Measurements from ENCODE around the gene NDUFC2. TPM values are rescaled to one million over a fixed set of nuclear protein-coding genes. Genes with fewer than 3 reads are reported as not detected.
A peak's percentile ranks its signal among the peaks of the same experiment; 100 is the strongest.
"Not testable (repeated sequence)": the region's sequence is repeated elsewhere in the genome, so short reads cannot be mapped to it uniquely, and the experiment has no call there.

Gene NDUFC2
- total RNA-seq, 1 donor from 2014 or later = 203 TPM

GRCh38 chr11:78046486-78046854 lies 33.2 kb downstream of the NDUFC2 start:
- peaks cover 18% of the 10 kb centered on the region for H3K4me1 Mint-ChIP-seq (ENCODE audit: unreplicated experiment)
- no peak overlapping the region for H3K4me3 Mint-ChIP-seq (ENCODE audit: unreplicated experiment)
- peaks cover 4% of the 10 kb centered on the region for H3K27me3 Mint-ChIP-seq (ENCODE audit: unreplicated experiment)
- no peaks in the 10 kb centered on the region for H3K36me3 Mint-ChIP-seq (ENCODE audit: low read depth, unreplicated experiment)
- H3K9me3 Mint-ChIP-seq (ENCODE audit: unreplicated experiment) = no peaks in the 10 kb centered on the region
- DNase-seq (ENCODE audit: low spot score) = no peak
- no peak overlapping the region for H3K27ac Mint-ChIP-seq (ENCODE audit: unreplicated experiment)
- TF ChIP-seq CTCF (IDR thresholded peaks at IDR 0.05; ENCODE audit: unreplicated experiment) = no peak

- DNase-seq (ENCODE audit: low spot score) = peak; percentile 90
- no peaks in the 10 kb centered on the region for H3K36me3 Mint-ChIP-seq (ENCODE audit: low read depth, unreplicated experiment)
- H3K4me3 Mint-ChIP-seq (ENCODE audit: unreplicated experiment) = no peak overlapping the region
- H3K9me3 Mint-ChIP-seq (ENCODE audit: unreplicated experiment) = no peaks in the 10 kb centered on the region
- TF ChIP-seq CTCF (IDR thresholded peaks at IDR 0.05; ENCODE audit: unreplicated experiment) = peak; percentile 98
- H3K27ac Mint-ChIP-seq (ENCODE audit: unreplicated experiment) = no peak overlapping the region
- peaks cover 14% of the 10 kb centered on the region for H3K4me1 Mint-ChIP-seq (ENCODE audit: unreplicated experiment)
- peaks cover 5% of the 10 kb centered on the region for H3K27me3 Mint-ChIP-seq (ENCODE audit: unreplicated experiment)
Observed at GRCh38 chr11:78045851-78046485, 33.7 kb downstream of the NDUFC2 start.

- Mint-ChIP-seq H3K9me3 (ENCODE audit: unreplicated experiment) (no peaks in the 10 kb centered on the region), H3K4me3 (ENCODE audit: unreplicated experiment) (no peak overlapping the region), H3K27ac (ENCODE audit: unreplicated experiment) (no peak overlapping the region), H3K4me1 (ENCODE audit: unreplicated experiment) (peaks cover 17% of the 10 kb centered on the region), H3K36me3 (ENCODE audit: low read depth, unreplicated experiment) (no peaks in the 10 kb centered on the region), H3K27me3 (ENCODE audit: unreplicated experiment) (peaks cover 5% of the 10 kb centered on the region)
- no peak for TF ChIP-seq CTCF (IDR thresholded peaks at IDR 0.05; ENCODE audit: unreplicated experiment)
- no peak for DNase-seq (ENCODE audit: low spot score)
Observed at GRCh38 chr11:78044706-78045105, 35.0 kb downstream of the NDUFC2 start.

- no peak for TF ChIP-seq CTCF (IDR thresholded peaks at IDR 0.05; ENCODE audit: unreplicated experiment)
- H3K9me3 Mint-ChIP-seq (ENCODE audit: unreplicated experiment) = no peaks in the 10 kb centered on the region
- H3K27ac Mint-ChIP-seq (ENCODE audit: unreplicated experiment) = no peak overlapping the region
- H3K4me3 Mint-ChIP-seq (ENCODE audit: unreplicated experiment) = no peak overlapping the region
- peaks cover 9% of the 10 kb centered on the region for H3K27me3 Mint-ChIP-seq (ENCODE audit: unreplicated experiment)
- H3K4me1 Mint-ChIP-seq (ENCODE audit: unreplicated experiment) = peaks cover 17% of the 10 kb centered on the region
- DNase-seq (ENCODE audit: low spot score) = no peak
- no peaks in the 10 kb centered on the region for H3K36me3 Mint-ChIP-seq (ENCODE audit: low read depth, unreplicated experiment)
Observed at GRCh38 chr11:78041843-78042440, 37.7 kb downstream of the NDUFC2 start.

GRCh38 chr11:78041380-78041719 lies 38.3 kb downstream of the NDUFC2 start:
- not testable (repeated sequence) for H3K27me3 Mint-ChIP-seq (ENCODE audit: unreplicated experiment); H3K4me3 Mint-ChIP-seq (ENCODE audit: unreplicated experiment); H3K9me3 Mint-ChIP-seq (ENCODE audit: unreplicated experiment); H3K36me3 Mint-ChIP-seq (ENCODE audit: low read depth, unreplicated experiment); H3K27ac Mint-ChIP-seq (ENCODE audit: unreplicated experiment); DNase-seq (ENCODE audit: low spot score)
- H3K4me1 Mint-ChIP-seq (ENCODE audit: unreplicated experiment) = peaks cover 16% of the 10 kb centered on the region
